Uterus (tissue), 4 donors: ENCODE data around the gene CCT6A. TPM values are rescaled to one million over a fixed set of nuclear protein-coding genes. Genes with fewer than 3 reads are reported as not detected.

ENCODE experiments used
- DNase-seq, 2 donors: peaks; one replicate each; pipeline ENCODE4 v3.0.0-alpha.2; 2019 to 2020
- H3K27ac ChIP-seq, 2 donors: fragments of 200-600 bp; sonication (generic); 1 replicate in 1 of 2; 2 replicates in 1 of 2; pipeline ENCODE4 v1.5.1; 2016 to 2018
- H3K27me3 ChIP-seq, 2 donors: fragments of 200-600 bp; sonication (generic); one replicate each; pipeline ENCODE4 v1.5.1; 2018 to 2019; ENCODE audit warnings: control low read depth in 1 of 2
- H3K36me3 ChIP-seq, 2 donors: fragments of 200-600 bp; sonication (generic); one replicate each; pipeline ENCODE4 v1.5.1; 2019; ENCODE audit warnings: control low read depth in 1 of 2
- H3K4me1 ChIP-seq, 2 donors: fragments of 200-600 bp; sonication (generic); one replicate each; pipeline ENCODE4 v1.5.1; 2018 to 2019; ENCODE audit warnings: control low read depth in 1 of 2
- H3K4me3 ChIP-seq, 2 donors: fragments of 200-600 bp; sonication (generic); 1 replicate in 1 of 2; 2 replicates in 1 of 2; pipeline ENCODE4 v1.5.1; 2018 to 2019; ENCODE audit warnings: mild to moderate bottlenecking in 1 of 2
- H3K9me3 ChIP-seq, 2 donors: fragments of 200-600 bp; sonication (generic); one replicate each; pipeline ENCODE4 v1.5.1; 2019; ENCODE audit warnings: control low read depth in 1 of 2
- POLR2A ChIP-seq, 2 donors: fragments of 450-650 bp; IDR thresholded peaks; one replicate each; pipeline ENCODE4 v1.6.1; 2016; ENCODE audit warnings: antibody characterized with exemption in 2 of 2, mild to moderate bottlenecking in 1 of 2, moderate library complexity in 1 of 2
- intact Hi-C: fragments of 100-400 bp; cut with DNase I; formaldehyde crosslinking; loops from one replicate; pipeline ENCODE4 v1.15.1; 2023; ENCODE audit warnings: low total_unique reads
- total RNA-seq, 4 donors: library from RNA; depleted of rRNA in 3 of 4; stranded (reverse); fragments of >200 nt in 3 of 4; gene quantifications; one replicate each; pipeline versions ENCODE4 v1.1.0 to v1.2.4, GENCODE V29; 2014 to 2023
- TF ChIP-seq, protein P1 (sequence below), 4 experiments: fragments of 200-600 bp in 2 of 4; fragments of 450-650 bp in 2 of 4; sonication (generic) in 2 of 4; IDR thresholded peaks; one replicate each; pipeline ENCODE4 v1.5.1; 2016 to 2019; ENCODE audit warnings: antibody characterized with exemption in 4 of 4, mild to moderate bottlenecking in 2 of 4, moderate library complexity in 1 of 4
- donor health status: DM: yes; HTN: yes; CAD: no.

The CCT6A gene
- total RNA-seq, 4 donors from 2014 or later = 88.0 to 255 (median 194) TPM

DNA sequence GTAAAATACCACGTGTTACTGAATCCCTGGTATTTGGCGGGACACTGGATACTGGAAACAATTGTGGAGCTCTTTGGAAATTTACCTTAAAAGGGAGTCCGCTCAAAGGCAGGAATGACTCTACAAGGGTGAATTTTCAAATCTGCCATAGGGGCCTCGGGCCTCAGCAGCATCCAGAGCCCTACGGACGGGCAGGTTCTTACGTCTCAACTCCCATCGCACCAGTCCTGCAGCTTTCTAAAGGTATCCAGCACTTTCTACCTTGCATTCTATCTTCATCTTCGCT lies 569 bp upstream of the CCT6A start:
- Histone ChIP-seq H3K36me3 (no peaks in the 10 kb centered on the region), H3K4me3 (peak overlapping the region; percentile 82 to 90), H3K9me3 (no peaks in the 10 kb centered on the region), H3K4me1 (no peaks in the 10 kb centered on the region), H3K27me3 (no peaks in the 10 kb centered on the region), H3K27ac (peak overlapping the region; percentile 91 to 95)
- no peak for DNase-seq
- intact Hi-C loops = no loop called here
- TF ChIP-seq POLR2A (IDR thresholded peaks at IDR 0.05) = no peak
- TF ChIP-seq, protein P1, sequence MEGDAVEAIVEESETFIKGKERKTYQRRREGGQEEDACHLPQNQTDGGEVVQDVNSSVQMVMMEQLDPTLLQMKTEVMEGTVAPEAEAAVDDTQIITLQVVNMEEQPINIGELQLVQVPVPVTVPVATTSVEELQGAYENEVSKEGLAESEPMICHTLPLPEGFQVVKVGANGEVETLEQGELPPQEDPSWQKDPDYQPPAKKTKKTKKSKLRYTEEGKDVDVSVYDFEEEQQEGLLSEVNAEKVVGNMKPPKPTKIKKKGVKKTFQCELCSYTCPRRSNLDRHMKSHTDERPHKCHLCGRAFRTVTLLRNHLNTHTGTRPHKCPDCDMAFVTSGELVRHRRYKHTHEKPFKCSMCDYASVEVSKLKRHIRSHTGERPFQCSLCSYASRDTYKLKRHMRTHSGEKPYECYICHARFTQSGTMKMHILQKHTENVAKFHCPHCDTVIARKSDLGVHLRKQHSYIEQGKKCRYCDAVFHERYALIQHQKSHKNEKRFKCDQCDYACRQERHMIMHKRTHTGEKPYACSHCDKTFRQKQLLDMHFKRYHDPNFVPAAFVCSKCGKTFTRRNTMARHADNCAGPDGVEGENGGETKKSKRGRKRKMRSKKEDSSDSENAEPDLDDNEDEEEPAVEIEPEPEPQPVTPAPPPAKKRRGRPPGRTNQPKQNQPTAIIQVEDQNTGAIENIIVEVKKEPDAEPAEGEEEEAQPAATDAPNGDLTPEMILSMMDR (IDR thresholded peaks at IDR 0.05) = no peak

DNA sequence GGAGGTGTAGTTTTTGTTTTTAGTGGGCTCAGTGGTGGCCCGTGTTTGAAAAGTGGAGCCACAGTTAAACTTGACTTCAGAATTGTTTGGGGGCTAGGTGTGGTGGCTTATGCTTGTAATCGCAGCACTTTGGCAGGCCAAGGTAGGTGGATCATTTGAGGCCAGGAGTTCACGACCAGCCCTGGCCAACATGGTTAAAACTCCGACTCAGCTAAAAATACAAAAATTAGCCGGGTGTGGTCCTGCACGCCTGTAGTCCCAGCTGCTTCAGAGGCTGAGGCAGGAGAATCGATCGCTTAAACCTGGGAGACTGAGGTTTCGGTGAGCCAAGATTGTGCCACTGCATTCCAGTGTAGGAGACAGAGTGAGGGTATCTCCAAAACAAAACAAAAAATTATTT lies 1.8 kb downstream of the CCT6A start:
- Histone ChIP-seq H3K27ac (no peak overlapping the region), H3K4me3 (no peak overlapping the region), H3K4me1 (no peaks in the 10 kb centered on the region), H3K9me3 (no peaks in the 10 kb centered on the region), H3K27me3 (no peaks in the 10 kb centered on the region), H3K36me3 (no peaks in the 10 kb centered on the region)
- intact Hi-C loops = no loop called here
- DNase-seq = no peak
- TF ChIP-seq POLR2A (IDR thresholded peaks at IDR 0.05) = no peak
- TF ChIP-seq, protein P1 (IDR thresholded peaks at IDR 0.05) = no peak

DNA sequence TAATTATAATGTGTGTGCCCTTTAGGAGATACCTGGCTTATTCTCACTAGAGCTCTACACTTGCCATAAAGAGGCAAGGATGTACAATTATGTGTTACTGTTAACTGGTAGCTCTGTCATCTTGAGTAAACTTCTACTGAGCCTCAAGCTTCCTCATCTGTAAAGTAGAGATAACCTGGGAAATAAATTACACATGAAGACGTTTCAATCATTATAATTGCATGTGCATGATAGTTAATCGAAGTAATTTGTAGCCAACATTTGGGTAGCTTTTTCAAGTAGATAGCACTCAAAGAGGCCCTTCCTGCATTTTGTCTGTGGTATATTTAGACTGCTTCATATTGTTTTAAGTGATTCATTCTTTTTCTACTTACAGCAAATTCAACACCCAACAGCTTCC lies 2.4 kb downstream of the CCT6A start:
- TF ChIP-seq, protein P1 (IDR thresholded peaks at IDR 0.05) = no peak
- no peak for TF ChIP-seq POLR2A (IDR thresholded peaks at IDR 0.05)
- H3K4me1 ChIP-seq = no peaks in the 10 kb centered on the region
- no peak overlapping the region for H3K4me3 ChIP-seq
- H3K27me3 ChIP-seq = no peaks in the 10 kb centered on the region
- H3K9me3 ChIP-seq = no peaks in the 10 kb centered on the region
- H3K27ac ChIP-seq = no peak overlapping the region
- no peaks in the 10 kb centered on the region for H3K36me3 ChIP-seq
- intact Hi-C loops = no loop called here
- DNase-seq = no peak

DNA sequence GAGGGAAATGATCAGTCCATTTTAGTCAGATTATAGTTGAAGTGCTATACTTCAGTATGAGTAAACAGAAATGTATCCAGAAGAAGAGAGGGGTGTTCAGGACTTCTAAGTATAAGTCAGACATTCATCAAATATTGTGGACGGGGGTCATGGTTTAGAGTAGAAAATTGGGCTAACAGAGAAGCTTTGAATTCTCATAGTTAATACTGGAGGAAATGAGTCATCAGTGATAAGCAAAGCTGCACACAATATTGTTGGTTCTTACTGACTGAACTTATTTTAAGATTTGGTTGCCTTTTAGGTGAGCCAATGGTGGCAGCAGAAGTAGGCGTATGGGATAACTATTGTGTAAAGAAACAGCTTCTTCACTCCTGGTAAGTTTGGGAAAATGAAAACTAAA lies 10.8 kb downstream of the CCT6A start:
- Histone ChIP-seq H3K4me1 (no peaks in the 10 kb centered on the region), H3K4me3 (no peak overlapping the region), H3K36me3 (no peaks in the 10 kb centered on the region), H3K27ac (no peak overlapping the region), H3K9me3 (no peaks in the 10 kb centered on the region), H3K27me3 (no peaks in the 10 kb centered on the region)
- intact Hi-C loops = no loop called here
- DNase-seq = no peak
- no peak for TF ChIP-seq POLR2A (IDR thresholded peaks at IDR 0.05)
- TF ChIP-seq, protein P1 (IDR thresholded peaks at IDR 0.05) = no peak

DNA sequence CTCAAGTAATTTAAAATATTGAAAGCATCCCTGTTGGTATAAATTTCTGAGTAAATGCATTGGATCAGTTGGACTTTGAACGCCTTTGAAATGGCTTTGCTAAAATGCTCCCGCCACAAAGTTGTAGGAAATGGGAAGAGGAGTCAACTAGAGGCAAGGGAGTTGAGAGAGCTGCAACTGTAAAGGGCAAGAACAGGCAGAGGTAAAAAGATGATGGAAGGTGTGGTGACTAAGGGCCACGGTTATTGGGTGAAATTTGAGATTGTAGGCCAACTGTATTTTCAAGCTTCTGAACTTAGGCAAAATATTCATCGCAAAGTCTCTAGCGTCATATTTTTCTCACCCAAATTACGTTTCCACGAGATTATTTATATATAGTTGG lies 11.9 kb downstream of the CCT6A start:
- peak overlapping the region in 1 of 2 donors; percentile 86 for H3K4me3 ChIP-seq
- TF ChIP-seq, protein P1 (IDR thresholded peaks at IDR 0.05) = no peak
- no peak for TF ChIP-seq POLR2A (IDR thresholded peaks at IDR 0.05)
- H3K4me1 ChIP-seq = no peaks in the 10 kb centered on the region
- peak overlapping the region; percentile 84 to 96 for H3K27ac ChIP-seq
- no peak for DNase-seq
- intact Hi-C loops = no loop called here
- no peaks in the 10 kb centered on the region for H3K27me3 ChIP-seq
- no peaks in the 10 kb centered on the region for H3K36me3 ChIP-seq
- H3K9me3 ChIP-seq = no peaks in the 10 kb centered on the region
